HG03159 (cell line): ENCODE data around the gene FAM171A1.
"Not testable (repeated sequence)": the region's sequence is repeated elsewhere in the genome, so short reads cannot be mapped to it uniquely, and the experiment has no call there.

Source experiments
- ATAC-seq: cut with Tn5 transposase; IDR thresholded peaks from one replicate; pipeline ENCODE4 v1.9.1; 2021; ENCODE audit warnings: mild to moderate bottlenecking, moderate library complexity; ENCODE audit not compliant: unreplicated experiment

FAM171A1 gene

DNA sequence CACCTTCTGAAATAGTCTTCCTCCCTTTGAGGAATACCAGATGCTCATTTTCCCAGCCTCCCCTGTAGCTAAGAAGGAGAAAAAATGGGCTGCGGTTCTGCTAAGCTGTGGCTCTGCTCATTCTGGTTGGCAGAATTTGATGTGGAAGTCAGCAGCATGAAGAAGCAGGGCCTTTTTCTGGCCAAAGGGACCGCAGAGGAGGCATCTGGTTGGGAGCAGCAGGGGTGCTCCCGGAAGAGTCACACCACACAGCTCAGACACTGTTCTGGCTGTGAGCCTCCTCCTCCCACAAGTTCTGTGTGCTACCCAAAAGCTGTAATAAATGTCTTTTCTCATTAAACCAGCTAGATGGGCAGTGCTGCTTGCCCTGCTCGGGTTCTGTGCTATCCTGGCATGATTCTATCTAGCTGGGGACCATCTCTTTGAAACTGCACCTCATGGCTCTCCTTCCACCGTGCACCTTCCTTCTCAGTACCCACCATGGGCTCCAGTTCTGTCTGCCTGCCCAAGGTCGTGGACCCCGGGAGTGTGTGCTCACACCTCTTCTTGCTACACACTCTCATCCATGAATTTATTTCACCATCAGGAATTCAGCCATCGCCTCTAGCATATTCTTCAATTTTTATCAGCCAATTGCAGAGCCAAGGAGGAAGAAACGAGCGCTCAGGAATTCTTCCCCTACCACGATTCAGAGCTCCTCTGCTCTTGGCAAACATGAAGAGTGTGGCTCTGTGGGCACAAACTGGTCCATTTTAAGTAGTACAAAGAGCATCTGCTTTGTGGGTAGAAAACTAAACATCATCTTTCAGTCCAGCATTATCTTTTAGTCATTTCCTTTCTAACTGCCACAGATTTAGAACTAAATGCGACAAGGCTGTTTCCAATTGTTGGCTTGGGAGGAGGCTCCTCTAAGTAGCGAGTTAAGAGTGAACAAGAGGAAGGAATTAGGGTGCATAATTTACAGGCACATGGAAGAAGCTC lies 76.9 kb downstream of the FAM171A1 start:
- ATAC-seq, result no peak

DNA sequence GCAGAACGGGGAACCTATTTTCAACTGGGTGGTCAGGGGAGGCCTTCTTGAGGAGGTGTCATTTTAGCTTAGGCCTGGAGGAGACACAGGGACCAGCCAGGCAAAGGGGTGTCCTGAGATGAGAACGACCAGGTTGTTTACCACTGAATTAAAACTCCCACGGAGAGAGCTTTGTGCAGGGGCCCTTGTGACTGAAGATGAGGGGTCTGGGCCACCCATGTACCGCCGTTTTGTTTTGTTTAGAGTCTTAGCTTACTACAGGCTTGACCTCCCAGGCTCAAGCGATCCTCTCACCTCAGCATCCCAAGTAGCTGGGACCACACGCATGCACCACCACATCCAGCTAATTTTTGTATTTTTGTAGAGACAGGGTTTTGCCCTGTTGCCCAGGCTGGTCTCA lies 80.4 kb downstream of the FAM171A1 start:
- ATAC-seq, result no peak

DNA sequence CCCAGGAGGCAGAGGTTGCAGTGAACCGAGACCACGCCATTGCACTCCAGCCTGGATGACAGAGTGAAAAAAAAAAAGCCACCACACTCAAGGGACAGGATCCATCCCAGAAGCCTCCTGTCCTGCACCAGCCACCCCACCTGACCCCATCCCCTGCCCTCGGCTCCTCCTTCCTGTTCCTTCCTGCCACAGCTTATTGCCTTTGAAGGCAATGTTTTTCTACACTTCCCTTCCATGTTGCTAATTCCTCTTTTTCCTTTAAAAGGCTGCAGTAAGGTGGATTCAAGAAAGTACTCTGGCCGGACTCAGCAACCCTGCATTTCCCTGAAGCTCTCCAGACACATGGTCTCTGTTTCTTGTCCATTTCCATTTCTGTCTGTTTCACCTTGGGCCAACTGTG lies 80.9 kb downstream of the FAM171A1 start:
- ATAC-seq, result no peak

DNA sequence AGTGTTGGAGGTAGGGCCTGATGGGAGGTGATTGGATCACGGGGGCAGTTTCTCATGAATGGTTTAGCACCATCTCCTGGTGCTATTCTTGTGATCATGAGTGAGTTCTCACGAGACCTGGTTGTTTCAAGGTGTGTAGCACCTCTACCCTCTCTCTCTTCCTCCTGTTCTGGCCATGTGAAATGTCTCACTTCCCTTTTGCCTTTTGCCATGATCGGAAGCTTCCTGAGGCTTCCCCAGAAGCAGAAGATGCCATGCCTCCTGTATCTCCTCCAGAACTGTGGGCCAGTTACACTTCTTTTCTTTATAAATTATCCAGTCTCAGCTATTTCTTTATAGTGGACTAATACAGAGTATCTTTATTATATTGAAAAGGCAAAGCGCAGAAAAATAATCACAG lies 90.1 kb downstream of the FAM171A1 start:
- no peak for ATAC-seq

DNA sequence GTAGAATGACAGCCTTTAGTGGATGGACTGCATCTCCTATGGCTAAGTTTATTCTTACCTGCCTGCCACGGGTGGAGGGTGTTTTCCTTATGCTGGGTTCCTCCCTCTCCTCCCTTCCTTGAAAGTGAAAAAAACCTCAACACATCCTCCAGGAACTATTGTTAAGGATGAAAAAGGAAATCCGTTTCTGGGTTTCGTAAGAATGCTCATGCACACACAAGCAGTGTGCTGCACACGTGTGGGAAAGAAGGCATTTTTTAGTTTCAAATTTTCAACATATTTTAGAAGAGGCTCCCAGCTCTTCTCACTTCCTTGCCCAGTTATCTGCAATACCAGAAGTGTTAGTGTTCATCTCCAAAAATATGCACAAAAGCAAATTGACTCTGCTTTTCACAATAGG lies 90.6 kb downstream of the FAM171A1 start:
- no peak for ATAC-seq

DNA sequence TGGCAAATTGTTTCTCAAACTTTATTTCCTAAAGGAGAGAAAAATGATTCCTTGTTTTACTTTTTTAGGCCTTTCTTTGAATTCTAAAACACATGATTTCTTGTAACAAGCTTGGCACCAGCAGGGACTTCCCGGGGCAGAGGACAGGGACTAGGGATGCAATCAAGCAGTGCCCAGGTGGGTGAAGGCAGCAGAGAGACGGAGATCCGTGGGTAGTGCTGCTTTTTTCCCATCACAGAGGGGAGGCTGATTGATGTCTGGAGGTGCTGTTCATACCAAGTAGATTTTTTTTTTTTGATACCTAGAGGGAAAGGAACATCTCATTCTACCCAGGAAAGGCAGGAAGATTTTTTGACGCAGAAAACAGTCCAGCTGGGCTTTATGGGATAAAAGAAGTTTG lies 91.9 kb downstream of the FAM171A1 start:
- ATAC-seq, result no peak

DNA sequence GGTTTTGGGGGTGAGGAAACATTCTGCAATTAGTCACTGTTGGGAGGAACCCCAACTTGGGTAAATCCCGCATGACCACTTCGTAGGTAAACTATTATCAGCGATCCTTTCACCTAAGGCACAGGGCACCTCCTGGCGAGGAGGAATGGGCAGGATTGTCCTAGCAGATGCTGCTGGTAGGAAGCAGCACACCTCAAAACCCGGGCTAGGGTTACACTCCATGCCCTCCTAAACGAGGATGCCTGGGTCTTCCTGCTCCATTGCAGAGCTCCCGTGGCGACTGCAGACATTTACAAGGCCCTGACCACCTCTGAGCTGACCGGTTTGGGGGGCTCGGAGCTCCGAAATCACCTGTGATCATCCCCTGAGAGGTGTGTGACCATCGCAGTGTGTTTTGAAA lies 92.3 kb downstream of the FAM171A1 start:
- no peak for ATAC-seq

DNA sequence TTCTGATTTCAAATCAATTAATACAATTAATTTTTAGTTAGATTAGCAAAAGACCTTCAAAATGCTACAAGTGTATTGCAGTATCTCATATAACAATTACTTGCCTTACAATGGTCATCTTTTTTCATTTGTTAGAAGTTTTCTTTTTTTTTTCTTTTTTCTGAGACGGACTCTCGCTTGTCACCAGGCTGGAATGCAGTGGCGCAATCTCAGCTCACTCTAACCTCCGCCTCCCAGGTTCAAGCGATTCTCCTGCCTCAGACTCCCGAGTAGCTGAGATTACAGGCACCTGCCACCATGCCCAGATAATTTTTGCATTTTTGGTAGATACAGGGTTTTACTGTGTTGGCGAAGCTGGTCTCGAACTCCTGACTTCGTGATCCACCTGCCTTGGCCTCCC lies 95.0 kb downstream of the FAM171A1 start:
- not testable (repeated sequence) for ATAC-seq

DNA sequence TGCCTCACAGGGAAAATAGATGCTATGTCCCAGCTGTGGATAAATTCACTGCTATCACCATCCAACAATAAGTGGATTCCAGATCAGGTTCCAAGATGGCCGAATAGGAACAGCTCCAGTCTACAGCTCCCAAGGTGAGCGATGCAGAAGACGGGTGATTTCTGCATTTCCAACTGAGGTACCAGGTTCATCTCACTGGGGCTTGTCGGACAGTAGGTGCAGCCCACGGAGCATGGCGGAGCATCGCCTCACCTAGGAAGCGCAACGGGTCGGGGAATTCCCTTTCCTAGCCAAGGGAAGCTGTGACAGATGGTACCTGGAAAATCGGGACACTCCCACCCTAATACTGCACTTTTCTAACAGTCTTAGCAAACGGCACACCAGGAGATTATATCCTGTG lies 101.3 kb downstream of the FAM171A1 start:
- ATAC-seq, result not testable (repeated sequence)

DNA sequence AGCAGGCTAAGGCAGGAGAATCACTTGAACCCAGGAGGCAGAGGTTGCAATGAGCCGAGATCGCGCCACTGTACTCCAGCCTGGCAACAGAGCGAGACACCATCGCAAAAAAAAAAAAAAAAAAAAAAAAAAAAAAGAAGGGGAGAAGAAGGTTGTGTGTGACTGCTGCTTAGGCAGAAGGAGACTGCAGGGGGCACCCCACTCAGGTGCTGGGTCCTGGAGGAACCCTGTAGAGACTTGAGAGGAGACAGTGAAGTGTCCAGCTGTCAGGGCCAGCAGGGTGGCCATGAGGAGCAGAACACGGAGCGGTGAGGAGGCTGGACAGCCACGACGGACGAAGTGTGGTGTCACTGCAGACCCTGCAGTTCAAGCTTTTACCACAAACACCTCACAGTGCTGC lies 103.6 kb downstream of the FAM171A1 start:
- no peak for ATAC-seq

DNA sequence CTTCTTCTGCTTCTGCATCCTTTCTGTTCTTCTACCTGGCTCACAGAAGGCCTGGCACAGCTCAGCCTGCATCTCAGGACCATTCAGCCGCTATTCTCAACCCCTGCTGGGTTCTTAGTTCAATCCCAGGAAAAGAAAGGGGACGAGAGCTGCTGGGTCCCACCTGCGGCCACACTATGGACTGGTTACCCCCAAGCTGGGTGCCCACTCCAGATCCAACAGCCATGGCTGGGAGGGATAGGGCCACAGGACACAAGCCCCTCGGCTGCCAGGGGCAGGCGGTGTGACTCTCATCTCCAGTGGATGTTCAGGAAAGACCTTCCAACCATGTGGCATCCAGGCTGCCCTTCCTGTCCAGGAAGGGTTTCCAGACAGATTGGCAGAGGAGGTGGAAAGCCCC lies 105.0 kb downstream of the FAM171A1 start:
- no peak for ATAC-seq

DNA sequence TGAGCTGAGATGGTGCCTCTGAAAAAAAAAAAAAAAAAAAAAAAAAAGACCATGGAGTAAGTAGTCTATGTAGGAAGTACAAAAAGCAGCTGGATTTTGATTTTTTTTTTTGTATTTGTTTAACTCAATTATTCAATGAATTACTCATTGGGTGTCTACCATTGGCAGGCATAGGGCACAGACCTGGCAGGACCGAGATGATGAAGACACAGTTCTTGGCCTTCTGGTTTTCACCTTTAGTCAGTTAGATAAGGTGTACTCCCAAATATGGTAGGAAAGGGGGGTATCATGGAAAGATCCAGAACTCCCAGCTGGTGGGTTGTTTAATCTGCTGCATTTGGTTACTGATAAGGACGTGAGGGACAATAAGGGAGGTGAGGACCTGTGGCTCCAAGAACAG lies 105.5 kb downstream of the FAM171A1 start:
- ATAC-seq, result no peak

DNA sequence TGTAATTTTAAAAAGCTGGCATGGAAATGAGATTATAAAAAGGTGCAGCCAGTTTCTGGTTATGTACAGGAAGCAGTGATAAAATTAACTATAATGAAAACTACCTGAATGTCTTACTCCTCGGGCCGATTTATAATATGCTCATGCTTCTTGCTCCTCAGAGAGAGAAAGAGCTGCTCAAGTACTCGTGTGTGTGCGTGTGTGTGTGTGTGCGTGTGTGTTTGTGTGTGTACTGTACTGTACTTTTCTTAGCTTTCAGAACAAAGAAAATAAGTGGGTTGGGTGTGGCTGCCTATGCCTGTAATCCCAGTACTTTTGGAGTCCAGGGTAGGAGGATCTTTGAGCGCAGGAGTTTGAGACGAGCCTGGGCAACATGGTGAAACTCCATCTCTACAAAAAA lies 106.0 kb downstream of the FAM171A1 start:
- ATAC-seq, result no peak

DNA sequence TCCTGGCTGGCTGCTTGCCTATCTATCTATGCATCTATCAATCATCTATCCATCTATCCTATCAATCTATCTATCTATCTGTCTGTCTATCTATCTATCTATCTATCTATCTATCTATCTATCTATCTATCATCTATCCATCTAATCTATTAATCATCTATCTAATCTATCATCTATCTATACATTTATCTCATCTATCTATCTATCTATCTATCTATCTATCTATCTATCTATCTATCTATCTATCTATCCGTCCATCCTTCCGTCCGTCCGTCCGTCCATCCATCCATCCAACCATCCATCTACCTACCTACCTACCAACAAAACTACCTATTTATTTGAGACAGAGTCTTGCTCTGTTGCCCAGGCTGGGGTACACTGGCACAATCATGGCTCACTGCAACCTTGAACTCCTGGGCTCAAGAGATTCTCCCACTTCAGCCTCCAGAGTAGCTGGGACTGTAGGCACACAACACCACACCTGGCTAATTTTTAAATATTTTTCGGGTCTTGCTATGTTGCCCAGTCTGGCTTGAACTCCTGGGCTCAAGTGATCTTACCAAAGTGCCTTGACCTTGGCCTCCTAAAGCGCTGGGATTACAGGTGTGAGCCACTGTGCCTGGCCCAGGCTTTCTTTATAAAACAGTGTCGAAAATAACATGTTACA lies 107.3 kb downstream of the FAM171A1 start:
- no peak for ATAC-seq

DNA sequence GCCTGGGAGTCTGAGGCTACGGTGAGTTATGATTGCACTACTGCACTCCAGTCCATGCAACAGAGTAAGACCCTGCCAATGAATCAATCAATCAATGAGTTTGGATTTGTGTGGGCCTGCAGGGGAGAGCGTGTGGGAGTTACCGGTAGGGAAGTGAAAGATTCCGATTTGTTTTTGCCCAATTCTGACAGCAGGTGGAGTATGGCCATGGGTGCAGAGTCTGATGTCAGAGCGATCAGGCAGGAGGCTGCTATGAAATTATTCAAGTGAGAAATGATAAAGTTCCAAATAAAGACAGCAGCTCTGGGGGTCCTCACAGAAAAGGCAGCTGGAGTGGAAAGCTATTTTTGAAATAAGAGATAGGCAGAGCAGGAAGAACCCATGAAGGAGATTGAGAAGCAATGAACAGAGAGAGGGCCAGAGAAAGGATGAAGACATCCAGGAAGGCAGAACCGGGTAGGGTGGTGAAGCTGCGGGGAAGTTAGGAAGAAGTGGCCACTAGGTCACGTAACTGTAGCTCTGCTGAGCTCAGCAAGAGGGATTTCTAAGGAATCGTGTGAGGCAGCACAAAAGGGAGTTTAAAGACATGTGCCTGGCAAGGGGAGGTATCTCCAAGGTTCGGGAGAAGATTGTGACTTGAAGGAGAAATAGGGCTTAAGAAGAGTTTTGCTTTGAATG lies 108.9 kb downstream of the FAM171A1 start:
- no peak for ATAC-seq

DNA sequence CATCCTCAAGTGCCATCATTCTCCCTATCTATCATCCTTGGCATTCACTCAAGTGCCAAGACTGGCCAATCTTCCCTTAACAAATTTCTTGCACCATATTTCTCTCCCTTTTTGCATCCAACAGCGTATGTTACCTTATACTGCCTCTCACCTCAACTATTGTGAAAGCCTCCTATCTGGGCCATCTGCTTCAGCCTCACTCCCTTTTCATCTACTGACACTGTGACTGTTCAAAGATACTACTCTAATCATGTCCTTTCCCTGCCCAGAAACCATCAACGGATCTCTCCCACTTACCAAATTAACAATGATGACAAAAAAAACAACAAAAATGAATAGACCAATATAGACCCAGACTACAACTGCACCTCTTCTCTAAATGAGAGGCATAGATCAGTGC lies 112.0 kb downstream of the FAM171A1 start:
- no peak for ATAC-seq

DNA sequence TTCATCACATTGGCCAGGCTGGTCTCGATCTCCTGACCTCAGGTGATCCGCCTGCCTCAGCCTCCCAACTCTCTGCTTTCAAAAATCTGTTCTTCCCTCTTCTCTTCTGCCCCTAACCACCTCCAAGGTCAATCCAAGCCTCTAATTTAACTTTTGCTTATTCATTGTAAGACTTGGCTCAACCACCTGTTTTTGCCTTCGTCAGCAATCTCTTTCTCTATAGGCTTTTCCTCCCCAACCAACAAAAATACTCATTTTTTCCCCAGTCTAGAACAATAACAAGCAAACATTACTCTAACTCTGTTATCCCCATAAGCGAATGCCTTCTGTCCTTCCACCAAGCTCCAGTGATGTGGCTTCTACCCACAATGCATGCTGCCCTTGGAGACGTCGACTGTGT lies 112.8 kb downstream of the FAM171A1 start:
- ATAC-seq, result no peak

DNA sequence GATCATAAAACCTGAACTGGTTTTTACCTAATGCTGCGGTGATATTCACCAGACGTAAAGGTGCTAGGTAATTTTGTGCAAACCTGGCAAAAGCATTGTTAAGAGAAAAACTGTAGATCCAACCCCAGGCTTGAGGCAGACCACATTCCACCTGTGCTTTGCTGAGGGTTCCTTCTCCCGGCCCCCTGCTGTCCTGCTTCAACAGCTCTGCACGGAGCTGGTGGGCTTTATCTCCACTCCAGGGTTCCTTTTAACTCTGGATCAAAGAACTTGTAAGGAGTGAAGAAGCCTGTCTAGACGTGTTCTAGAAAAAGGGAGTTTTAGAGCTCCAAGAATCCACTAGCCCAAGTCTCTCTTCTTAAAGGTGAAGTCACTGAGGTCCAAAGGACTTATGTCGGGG lies 115.1 kb downstream of the FAM171A1 start:
- ATAC-seq, result no peak

DNA sequence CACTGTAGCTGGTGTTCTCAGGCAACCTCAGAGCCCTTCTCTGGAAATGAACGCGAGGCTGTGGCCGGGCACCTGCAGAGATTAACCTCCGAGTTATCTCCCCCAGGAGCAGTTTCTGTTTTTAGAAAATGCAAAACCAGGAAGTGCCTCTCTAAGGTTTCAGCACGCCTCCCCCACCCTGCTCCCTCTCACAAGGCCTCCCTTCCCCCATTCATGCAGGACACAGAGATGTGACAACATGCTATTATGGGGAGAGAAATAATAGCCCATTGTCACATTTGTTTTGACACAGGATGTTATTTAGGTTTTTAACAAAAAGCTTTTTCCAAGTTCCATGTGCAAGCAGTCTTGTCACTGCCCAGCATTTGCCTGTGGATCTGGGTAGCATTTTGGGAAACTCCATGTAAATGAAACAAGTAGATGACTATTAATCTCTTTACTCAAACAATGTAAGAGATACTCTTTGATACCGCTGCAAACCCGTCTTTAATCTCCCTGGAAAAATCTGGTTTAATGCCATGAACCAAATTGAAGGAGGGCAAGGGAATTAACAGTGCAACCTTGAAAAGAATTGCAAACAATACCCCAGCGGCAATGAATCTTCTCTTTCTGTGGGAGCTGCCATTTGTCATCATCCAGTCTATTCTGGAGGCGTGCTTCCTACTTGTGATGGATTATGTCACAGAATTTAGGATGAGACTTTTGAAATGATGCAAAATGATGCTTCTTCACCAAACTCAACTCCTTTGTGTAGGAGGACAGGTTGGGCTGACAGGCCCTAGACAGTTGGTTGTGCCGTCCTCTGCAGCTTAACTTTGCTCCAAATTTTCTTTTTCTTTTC lies 116.1 kb downstream of the FAM171A1 start:
- ATAC-seq, result peak; percentile 45

DNA sequence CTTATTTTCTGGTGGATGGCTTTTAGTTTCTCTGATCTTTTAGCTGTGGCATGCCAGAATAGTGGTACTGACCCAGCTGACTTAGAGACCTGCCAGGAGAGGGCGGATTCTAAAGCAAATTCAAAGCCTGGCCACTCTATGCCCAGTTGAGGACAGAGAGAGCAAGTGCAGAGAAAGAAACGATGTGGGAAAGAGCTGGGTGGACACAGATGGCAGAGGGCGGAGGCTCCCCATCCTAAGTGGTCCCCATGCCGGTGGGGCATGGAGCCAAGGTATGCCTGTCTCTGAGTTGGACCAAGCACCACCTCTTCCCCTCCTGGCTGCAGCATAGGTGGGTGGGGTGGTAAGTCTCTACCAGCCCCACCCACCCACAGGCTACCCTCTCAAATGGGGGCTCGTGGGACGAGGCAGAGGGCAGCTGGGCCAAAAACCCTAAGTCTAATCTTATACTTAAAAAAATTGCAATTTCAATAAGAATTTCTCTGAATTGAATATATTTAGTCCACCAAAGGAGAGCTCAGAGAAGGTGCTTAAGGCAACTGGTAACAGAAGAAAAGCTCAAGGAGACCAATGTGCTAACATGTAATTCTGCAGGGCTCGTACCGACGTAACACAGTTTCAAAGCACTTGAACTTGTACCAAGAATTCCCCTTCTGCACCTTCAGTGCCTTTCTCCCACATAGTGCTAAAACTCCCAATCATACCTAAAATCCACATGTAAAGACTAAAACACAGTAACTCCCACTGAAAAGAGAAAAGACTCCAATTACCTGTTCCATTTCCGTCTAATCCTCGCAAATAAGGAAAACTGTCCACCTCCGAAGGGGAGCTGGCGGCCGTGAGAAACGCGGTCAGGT lies 116.9 kb downstream of the FAM171A1 start:
- ATAC-seq, result no peak
